Thymus (tissue), 11 donors: ENCODE results near the gene RAB4A. TPM values are rescaled to one million over a fixed set of nuclear protein-coding genes. Genes with fewer than 3 reads are reported as not detected.
"Not testable (repeated sequence)": the region's sequence is repeated elsewhere in the genome, so short reads cannot be mapped to it uniquely, and the experiment has no call there.

Experiments used
- DNase-seq, 9 donors: peaks; one replicate each; pipeline ENCODE4 v3.0.0-alpha.2; 2013; ENCODE audit warnings: low spot score in 9 of 9, low read depth in 6 of 9, missing footprints in 1 of 9
- H3K27ac ChIP-seq, 2 donors: one replicate each; pipeline ENCODE4 v1.5.1; 2013; ENCODE audit warnings: control low read depth in 1 of 2, low read depth in 1 of 2, low read length in 1 of 2, mild to moderate bottlenecking in 1 of 2, moderate library complexity in 1 of 2
- H3K27me3 ChIP-seq, 2 donors: one replicate each; pipeline ENCODE4 v1.5.1; 2013; ENCODE audit warnings: low read length in 1 of 2; ENCODE audit not compliant: control insufficient read depth in 2 of 2, insufficient read depth in 1 of 2
- H3K36me3 ChIP-seq, 2 donors: one replicate each; pipeline ENCODE4 v1.5.1; 2013; ENCODE audit warnings: low read length in 1 of 2, mild to moderate bottlenecking in 1 of 2, moderate library complexity in 1 of 2; ENCODE audit not compliant: control insufficient read depth in 2 of 2, insufficient read depth in 2 of 2
- H3K4me1 ChIP-seq, 2 donors: one replicate each; pipeline ENCODE4 v1.5.1; 2013; ENCODE audit warnings: low read length in 2 of 2; ENCODE audit not compliant: control insufficient read depth in 2 of 2, insufficient read depth in 2 of 2
- H3K4me3 ChIP-seq, 2 donors: one replicate each; pipeline ENCODE4 v1.5.1; 2013; ENCODE audit warnings: low read length in 2 of 2, control low read depth in 1 of 2, mild to moderate bottlenecking in 1 of 2
- H3K9me3 ChIP-seq, 2 donors: one replicate each; pipeline ENCODE4 v1.5.1; 2013; ENCODE audit warnings: low read length in 1 of 2, mild to moderate bottlenecking in 1 of 2; ENCODE audit not compliant: control insufficient read depth in 2 of 2, insufficient read depth in 1 of 2
- WGBS: extraction: QIAGEN DNeasy Blood & Tissue Kit; methylation state at CpG from one replicate; pipeline ENCODE4 v1.1.7; 2013; 5-methylcytosine and 5-hydroxymethylcytosine counted together
- polyA plus RNA-seq: library from polyadenylated mRNA; stranded (reverse); fragments of 200-250 nt; gene quantifications from one replicate; pipeline ENCODE4 v1.2.3, GENCODE V29; 2013
- total RNA-seq: library from RNA; stranded (reverse); fragments of 120-200 nt; gene quantifications from one replicate; pipeline ENCODE4 v1.2.4, GENCODE V29; 2013
- donor health status: healthy.

The RAB4A gene
- total and polyA plus RNA-seq, 2 donors, result 32.0 to 39.6 TPM

DNA sequence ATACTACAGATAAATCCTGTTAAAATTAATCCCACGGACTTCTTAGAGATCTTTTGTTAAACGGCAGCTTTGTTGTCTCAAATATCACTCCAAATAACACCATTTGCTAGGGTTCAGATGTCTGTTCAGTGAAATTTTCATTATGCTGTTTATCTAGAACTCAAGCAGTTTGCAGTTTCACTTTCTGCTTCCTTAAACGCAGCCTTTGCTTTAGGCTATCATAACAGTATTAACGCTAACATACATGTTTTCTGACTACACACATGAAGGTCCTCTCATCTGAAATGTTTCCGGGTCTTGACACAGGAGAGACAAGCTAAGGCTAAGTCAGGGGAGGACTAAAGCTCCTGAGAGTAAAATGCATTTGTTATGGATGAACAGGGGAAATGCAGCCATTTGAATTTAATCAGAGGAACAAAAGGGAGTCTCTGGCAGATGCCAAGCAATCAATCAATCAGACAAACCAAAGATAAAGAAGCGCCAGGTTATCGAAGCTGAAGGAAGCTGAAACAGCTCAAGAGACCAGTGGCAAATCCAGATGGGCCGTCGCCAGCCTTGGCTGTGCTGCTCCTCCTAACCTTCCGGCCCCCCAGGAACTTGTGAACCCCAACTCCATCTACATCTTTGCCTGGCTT is 55.1 kb downstream of the RAB4A start:
- no peak for DNase-seq
- Histone ChIP-seq H3K9me3 (no peaks in the 10 kb centered on the region), H3K36me3 (peaks cover 47 to 77% of the 10 kb centered on the region in 2 donors), H3K4me3 (no peak overlapping the region), H3K27ac (no peak overlapping the region), H3K27me3 (no peaks in the 10 kb centered on the region), H3K4me1 (no peaks in the 10 kb centered on the region)
- WGBS, result 93% methylated on average over 10 of the region's 10 CpGs

DNA sequence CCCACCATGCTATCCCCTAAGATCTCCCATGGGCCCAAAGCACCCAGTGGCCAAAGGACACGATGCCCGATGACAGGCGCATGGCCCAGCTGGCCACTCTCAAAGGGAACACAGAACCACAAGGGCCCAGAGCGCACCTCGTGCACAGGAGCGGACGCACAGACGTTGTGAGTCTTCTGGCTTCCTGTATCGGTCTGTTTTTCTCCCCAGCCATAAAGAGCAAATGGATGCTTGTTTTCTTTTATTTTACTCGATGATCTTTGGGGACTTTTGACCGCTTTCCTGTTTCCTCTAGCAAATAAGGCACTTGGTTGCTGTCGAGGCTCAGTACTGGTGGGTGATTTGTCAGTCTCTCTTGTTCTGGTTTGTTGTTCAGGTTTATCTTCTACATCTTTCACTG is 55.7 kb downstream of the RAB4A start:
- no peak overlapping the region for H3K4me3 ChIP-seq
- no peaks in the 10 kb centered on the region for H3K27me3 ChIP-seq
- 96% methylated on average over 12 of the region's 12 CpGs for WGBS
- peaks cover 47 to 77% of the 10 kb centered on the region in 2 donors for H3K36me3 ChIP-seq
- no peak overlapping the region for H3K27ac ChIP-seq
- H3K9me3 ChIP-seq, result no peaks in the 10 kb centered on the region
- no peaks in the 10 kb centered on the region for H3K4me1 ChIP-seq
- no peak for DNase-seq

DNA sequence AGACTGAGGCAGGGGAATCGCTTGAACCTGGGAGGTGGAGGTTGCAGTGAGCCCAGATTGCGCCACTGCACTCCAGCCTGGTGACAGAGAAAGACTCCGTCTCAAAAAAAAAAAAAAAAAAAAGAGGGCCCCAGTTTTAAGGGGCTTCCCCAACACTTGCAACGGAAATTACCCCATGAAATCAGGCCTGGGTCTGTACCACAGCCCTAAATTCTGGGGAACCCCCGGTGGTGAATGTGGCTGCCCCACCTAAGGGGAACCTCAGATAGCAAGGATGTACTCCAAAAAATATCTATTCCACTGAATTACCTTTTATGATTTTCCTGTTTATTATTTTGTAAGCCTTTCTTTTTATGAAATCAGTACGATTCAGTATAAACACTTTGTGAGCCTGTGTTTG is 56.9 kb downstream of the RAB4A start:
- over 99% methylated on average over 6 of the region's 6 CpGs for WGBS
- DNase-seq, H3K27ac ChIP-seq, H3K4me3 ChIP-seq, H3K9me3 ChIP-seq, H3K27me3 ChIP-seq, H3K4me1 ChIP-seq: not testable (repeated sequence)
- H3K36me3 ChIP-seq, result peaks cover 44 to 71% of the 10 kb centered on the region in 2 donors

DNA sequence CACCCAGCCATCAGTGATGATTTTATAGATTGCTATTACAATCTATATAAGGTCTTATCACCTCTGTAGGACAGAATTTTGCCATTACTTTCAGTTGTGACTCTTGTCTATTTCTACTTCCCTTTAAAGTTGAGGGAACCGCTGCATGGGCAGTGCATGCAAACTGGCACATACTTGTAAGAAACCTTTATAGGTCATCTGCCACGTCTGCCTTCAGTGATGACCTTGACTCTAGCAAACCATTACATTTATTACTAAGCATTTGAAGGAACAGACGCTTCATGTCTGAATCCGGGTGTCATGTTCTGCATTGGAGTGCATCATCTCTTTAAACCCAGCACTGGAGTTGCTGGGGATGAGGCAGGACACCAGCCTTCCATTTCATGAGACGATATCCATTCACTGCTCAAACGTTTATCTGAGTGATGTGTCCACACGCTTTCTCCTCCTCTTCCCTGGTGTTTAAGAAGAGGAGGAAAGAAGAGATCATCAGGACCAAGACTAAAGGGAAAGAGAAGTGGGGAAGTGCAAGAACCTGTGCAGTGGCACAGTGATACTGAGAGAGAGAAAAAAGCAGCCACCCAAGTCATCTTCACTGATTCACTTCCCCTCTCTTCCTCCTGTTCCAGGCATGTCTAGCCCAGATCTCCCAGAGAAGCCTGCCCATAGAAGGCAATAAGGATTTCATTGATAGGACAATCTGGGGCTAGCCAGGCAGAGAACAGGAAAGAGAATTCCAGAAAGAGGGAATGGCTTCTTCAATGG is 57.9 kb downstream of the RAB4A start:
- DNase-seq, result no peak
- Histone ChIP-seq H3K27ac (no peak overlapping the region), H3K36me3 (peaks cover 42 to 64% of the 10 kb centered on the region in 2 donors), H3K9me3 (peaks cover 0 to 3% of the 10 kb centered on the region in 2 donors), H3K4me1 (no peaks in the 10 kb centered on the region), H3K27me3 (no peaks in the 10 kb centered on the region), H3K4me3 (no peak overlapping the region)
- 89% methylated on average over 7 of the region's 7 CpGs for WGBS

DNA sequence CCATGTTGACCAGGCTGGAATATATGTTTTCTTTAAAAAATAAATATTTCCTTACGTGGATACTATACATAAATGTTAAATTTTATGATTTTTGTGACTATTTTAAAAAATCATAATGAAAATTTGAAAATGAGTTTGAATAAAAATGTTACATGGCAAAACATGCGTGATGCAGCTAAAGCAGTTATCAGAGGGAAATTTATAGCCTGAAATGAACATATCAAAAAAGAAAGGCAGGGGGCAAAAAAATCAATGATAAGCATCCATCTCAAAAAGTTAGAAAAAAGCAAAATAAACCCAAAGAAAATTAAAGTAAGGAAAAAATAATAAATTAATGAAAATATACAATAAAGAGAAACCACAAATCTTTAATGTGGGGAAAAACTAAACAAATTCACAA is 63.4 kb downstream of the RAB4A start:
- 71% methylated on average over 2 of the region's 2 CpGs for WGBS
- Histone ChIP-seq H3K27ac (no peak overlapping the region), H3K9me3 (peaks cover 0 to 11% of the 10 kb centered on the region in 2 donors), H3K4me3 (no peak overlapping the region), H3K27me3 (no peaks in the 10 kb centered on the region), H3K36me3 (peaks cover 21 to 38% of the 10 kb centered on the region in 2 donors), H3K4me1 (peaks cover 8 to 14% of the 10 kb centered on the region in 2 donors)
- no peak for DNase-seq

DNA sequence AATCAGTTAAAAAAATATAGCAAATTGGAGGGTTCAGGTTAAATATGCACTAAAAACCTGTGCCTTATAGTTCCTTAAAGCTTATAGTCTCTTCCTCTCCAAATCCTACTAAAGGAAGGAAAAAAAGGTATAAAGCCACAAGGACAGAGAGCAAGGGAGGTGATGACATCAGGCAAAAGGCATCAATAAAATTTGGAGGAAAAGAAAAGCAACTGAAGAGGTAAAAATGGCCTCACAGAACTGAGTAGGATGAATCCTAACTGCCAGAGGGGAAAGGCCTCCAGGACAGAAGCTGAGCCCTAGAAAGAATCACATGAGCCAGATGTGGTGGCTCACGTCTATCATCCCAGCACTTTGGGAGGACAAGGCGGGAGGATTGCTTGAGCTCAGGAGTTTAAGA is 63.8 kb downstream of the RAB4A start:
- peaks cover 0 to 11% of the 10 kb centered on the region in 2 donors for H3K9me3 ChIP-seq
- H3K27me3 ChIP-seq, result no peaks in the 10 kb centered on the region
- H3K27ac ChIP-seq, result no peak overlapping the region
- H3K4me1 ChIP-seq, result peaks cover 10 to 18% of the 10 kb centered on the region in 2 donors
- WGBS, result 98% methylated on average over 2 of the region's 2 CpGs
- no peak overlapping the region for H3K4me3 ChIP-seq
- no peak for DNase-seq
- H3K36me3 ChIP-seq, result peaks cover 17 to 35% of the 10 kb centered on the region in 2 donors

DNA sequence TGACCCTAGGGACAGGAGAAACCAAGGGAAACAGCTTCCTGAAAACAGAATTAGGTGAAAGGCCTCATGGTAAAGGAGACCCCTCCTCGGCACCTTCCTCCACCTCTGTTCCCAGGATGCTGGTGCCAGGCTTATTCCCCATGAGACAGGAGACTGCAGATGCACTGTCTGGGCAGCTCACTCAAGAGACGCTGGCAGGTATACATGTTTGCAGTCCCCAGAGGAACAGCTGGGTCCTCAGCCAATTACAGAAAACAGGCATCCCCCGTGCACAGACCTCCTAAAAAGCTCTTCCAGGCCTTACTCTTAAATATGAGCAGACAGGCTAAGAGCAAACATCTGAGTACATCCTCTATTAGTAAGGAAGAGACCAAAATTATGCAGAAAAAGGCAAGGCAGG is 65.4 kb downstream of the RAB4A start:
- no peak overlapping the region for H3K4me3 ChIP-seq
- H3K9me3 ChIP-seq, result peaks cover 0 to 11% of the 10 kb centered on the region in 2 donors
- no peaks in the 10 kb centered on the region for H3K27me3 ChIP-seq
- H3K36me3 ChIP-seq, result peaks cover 11 to 30% of the 10 kb centered on the region in 2 donors
- H3K27ac ChIP-seq, result no peak overlapping the region
- WGBS, result 90% methylated on average over 3 of the region's 3 CpGs
- peak in 1 of 9 donors; percentile 16 for DNase-seq
- H3K4me1 ChIP-seq, result peaks cover 17 to 30% of the 10 kb centered on the region in 2 donors

DNA sequence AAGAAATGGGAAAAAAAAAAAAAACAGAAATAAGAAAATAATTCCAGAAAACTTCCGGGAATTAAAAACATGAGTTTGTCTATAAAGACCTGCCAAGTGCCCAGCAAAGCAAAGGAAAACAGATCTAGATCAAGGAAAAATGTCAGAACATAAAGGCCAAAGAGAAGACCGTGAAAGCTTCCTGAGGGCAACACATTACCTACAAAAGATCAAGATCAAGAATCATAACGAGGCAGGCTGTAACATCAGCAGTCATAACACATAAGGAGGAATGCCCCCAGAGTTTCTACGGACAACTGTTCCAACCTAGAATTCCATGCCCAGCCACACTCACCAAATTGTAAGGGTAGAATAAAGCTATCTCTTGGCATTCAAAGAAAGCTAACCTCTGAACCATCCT is 68.2 kb downstream of the RAB4A start:
- 96% methylated on average over 4 of the region's 4 CpGs for WGBS
- Histone ChIP-seq H3K27ac (peak overlapping the region in 1 of 2 donors; percentile 74), H3K4me3 (peak overlapping the region in 1 of 2 donors; percentile 66), H3K4me1 (peaks cover 17 to 47% of the 10 kb centered on the region in 2 donors), H3K36me3 (peaks cover 11 to 25% of the 10 kb centered on the region in 2 donors), H3K9me3 (peaks cover 0 to 4% of the 10 kb centered on the region in 2 donors), H3K27me3 (no peaks in the 10 kb centered on the region)
- peak in 1 of 9 donors; percentile 12 for DNase-seq

DNA sequence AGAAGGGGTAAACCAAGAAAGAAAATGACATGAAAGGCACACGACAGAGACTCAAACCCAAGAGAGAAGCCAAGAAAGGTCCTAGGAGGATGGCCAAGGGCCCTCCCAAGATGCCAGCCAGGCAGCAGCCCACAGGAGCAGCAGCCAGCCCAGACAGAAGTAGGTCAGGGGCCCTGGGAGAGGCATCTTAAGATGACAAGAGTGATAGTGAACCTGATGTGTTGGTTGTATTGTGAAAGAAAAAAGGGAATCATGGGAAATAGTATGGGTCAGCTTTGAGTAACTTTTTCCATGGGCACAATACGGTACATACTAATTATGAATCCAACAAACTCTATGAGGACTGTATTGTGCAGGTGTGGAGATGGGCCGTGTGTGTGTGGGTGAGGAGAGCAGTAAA is 68.6 kb downstream of the RAB4A start:
- 89% methylated on average over 3 of the region's 3 CpGs for WGBS
- peaks cover 11 to 23% of the 10 kb centered on the region in 2 donors for H3K36me3 ChIP-seq
- peak overlapping the region in 1 of 2 donors; percentile 66 for H3K4me3 ChIP-seq
- H3K27me3 ChIP-seq, result no peaks in the 10 kb centered on the region
- peaks cover 17 to 50% of the 10 kb centered on the region in 2 donors for H3K4me1 ChIP-seq
- H3K9me3 ChIP-seq, result peaks cover 0 to 4% of the 10 kb centered on the region in 2 donors
- DNase-seq, result peak in 4 of 9 donors; percentile 35 to 59 (median 41)
- peak overlapping the region in 1 of 2 donors; percentile 74 for H3K27ac ChIP-seq
